HG03571 (cell line): ENCODE measurements around the gene SPEM1.

Source experiments
- ATAC-seq: cut with Tn5 transposase; IDR thresholded peaks from one replicate; pipeline ENCODE4 v1.9.1; 2021; ENCODE audit not compliant: unreplicated experiment

Gene SPEM1

DNA sequence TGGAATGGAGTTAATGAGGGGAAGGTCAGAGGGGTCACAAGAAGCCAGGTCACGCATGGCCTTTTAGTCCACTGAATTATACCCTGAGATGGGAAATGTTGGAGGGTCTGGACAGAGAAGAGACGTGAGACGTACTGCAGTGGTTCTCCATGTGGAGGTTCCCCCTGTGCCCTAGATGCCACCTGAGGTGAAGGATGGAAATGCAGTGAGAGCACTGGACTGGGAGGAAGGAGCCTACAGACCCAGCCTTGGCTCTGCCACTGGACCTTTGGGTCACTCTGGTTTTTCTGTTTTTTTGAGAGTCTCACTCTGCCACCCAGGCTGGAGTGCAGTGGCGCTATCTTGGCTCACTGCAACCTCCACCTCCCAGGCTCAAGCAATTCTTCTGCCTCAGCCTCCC, 24.0 kb upstream of the SPEM1 start:
- ATAC-seq, result no peak

DNA sequence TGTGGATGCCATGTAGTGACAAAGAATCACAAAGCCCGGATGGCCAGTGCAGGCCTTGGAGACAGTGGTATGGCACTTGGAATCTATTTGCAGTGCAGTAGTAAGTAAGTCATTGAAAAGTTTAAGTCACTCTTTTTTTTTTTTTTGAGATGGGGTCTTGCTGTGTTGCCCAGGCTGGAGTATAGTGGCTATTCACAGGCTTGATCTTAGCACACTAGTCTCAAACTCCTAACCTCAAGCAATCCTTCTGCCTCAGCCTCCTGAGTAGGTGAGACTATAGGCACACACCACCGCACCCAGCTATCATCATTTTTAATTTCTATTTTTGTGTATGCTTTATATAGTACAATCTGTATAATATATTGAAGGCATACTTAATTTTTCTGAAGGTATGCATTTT, 21.5 kb upstream of the SPEM1 start:
- no peak for ATAC-seq

DNA sequence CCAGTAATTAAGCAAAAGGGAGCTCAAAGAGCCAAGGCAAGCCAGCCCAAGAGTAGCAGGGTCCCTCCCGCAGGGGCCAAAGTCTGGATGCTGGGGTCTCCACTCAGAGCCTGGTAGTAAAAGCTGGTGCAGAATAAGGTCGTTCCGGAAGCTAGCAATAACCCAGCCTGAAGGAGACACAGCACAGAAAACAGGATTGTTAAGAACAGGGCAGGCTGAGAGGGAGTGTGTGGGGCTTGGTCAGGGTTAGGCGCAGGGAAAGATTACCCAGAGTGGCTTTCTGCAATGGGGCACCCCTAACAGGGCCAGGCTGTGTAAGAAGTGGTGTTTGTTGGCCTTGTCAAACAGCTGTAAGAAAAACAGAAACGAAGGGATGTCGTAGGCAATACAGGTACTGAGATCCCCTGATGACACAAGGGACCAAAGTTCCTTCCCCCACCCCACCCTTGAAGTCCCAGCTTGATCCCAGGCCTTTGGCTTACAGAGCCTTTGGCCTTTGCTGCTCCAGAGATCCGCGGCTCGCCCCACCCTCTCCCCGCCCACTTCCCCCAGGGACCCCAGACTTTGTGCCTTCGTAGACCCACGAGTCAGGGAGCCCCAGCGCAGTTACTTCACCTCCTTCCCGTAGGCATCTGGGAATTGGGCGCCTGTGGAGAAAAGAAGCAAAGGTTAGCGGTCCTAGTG, 16.9 kb upstream of the SPEM1 start:
- ATAC-seq, result no peak

DNA sequence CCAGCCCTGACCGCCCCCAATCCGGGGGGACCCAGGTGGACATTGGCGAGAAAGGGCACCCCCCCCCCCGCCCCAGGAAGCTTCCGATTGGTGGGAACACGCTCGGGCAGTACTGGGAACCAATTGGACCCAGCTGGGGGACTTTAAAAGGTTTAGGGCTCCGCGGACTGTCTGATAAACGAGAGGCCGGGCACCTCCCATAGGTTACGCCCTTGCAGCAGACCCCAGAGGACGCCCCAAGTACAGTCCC, 16.5 kb upstream of the SPEM1 start:
- no peak for ATAC-seq

DNA sequence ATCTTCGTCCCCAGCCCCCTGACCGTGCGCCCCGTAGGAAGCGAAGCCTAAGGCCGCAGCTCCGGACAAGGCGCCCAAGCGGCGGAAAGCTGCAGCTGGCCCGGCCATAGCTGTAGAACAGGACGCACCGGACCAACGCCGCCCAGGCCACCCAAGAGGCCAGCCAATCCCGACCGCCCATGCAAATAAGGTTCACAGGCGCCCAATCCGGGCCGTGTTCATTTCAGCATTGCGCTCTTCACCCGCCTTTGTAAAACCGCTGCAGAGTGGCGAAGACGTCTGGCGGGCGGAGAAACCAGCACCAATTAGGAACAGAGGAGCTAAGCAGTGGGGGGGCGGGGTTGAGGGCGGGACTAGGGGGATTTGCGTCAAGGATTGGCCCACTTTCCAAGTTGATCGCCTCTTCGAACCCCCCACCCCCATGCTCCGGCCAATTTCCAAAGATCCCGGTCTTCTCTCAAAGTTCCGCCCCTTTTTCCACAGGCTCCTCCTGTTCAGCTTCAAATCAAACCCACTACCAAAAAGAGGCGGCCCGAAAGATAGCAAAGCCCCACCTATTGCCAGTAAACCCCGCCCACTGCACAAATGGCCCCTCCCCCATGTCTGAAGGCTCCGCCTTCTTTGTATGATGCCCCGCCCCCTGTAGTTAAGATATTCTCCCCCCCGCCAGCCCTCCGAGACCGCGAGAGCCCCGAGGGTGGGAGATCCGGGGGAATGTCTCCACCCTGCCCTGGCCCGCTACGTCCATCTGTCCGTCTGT, 16.0 kb upstream of the SPEM1 start, which contains the start of gene TMEM256:
Gene TMEM256 (minus strand): TSS at position 121 of the 760 bp plus-strand sequence. CDS start 13 bp downstream, at position 108.
- peak; percentile 84 for ATAC-seq

DNA sequence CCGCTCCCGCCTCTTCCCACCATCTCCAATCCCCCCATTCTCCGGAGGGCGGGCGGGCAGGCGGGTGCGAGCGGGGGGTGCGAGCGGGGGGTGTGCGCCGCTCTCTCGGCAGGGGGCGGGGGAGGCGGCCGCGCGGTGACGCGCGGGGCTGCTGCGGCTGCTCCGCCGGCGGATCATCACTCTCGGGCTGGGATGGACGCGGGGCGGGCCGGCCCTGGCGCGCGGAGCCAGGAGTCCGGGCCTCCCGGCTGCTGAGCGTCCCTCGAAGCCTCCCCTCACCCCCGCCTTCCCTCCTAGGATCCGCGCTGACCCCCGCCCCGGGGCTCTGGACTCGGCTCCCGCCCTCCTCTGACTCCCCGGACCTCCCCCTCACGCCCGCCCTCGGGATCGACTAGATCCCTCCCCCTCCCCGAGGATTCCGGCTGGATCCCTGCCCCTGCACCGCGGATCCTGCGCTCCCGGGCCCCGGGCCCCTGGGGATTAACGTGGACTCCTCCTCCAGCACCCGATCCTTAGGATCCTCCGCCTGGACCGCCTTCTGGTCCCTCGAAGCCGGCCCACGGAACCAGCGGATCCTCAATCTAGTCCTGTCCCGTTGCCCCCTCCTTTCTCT, 15.3 kb upstream of the SPEM1 start:
- ATAC-seq, result peak; percentile 25

DNA sequence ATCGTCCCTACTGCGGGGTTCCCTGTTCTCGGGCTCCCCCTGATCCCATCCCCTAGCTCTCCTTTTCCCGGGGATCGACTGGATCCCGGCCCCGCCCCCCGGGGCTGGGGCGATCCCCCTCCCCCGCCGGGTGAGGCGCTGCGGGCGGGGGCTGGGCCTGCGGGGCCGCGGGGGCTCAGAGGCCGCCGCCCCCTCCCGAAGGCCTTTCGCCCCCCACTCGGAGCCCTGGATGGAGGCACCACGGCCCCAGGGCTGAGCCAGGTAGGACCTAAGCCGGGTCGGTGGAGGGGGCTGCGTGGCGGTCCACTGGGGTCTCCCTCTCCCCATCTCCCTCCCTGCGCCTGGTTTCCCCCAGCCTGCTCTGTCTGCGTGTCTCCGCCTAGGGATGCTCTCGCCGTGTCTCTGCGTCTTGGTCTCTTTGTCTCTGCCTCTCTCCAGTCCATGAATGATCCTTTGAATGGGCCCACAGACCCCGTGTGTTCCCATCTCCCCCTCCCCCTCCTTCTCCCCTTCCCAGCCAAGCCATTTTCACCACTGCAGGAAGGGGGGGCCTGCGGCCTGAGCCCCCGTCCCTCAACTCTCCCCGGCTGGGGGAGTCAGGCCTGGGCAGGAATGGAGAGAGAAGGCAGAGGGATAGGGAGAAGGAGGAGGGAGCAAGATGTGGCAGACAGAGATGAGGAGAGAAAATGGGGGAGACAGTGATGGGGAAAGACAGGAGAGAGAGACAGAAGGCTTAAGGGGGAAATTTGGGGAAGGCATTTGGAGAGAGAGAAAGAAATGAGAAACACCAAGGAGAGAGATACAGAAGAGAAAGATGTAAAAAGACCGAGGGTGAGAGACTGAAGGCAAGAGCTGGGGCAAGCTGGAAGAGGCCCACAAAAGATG, 14.5 kb upstream of the SPEM1 start:
- ATAC-seq, result no peak

DNA sequence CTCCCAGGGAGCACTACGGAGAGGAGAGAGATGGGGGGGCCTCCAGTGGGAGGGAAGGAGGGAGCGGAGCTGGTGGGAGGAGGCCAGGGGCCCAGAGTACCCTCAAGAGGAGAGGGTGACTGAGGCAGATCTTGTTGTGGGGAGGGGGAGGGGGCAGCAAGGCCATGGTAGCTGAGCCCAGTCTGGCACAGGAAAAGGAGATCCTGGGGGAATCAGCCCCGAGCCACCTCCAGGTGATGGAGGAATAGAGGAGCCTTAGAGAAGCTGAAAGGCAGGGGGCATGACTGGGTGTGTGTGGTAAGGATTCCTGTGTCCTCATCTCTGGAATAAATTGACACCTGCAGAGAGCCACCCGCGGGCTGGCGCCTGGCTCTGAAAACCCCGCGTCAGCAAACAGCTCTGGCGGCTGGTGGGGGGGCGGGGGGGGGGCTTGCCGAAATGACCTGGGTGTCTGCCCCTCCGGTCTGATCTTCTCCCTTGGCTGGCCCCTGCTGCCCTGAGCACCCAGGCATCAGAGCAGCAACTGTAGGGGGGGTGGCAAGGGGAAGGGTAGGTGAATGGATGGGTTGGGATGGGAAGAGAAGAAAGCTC, 13.8 kb upstream of the SPEM1 start:
- no peak for ATAC-seq

DNA sequence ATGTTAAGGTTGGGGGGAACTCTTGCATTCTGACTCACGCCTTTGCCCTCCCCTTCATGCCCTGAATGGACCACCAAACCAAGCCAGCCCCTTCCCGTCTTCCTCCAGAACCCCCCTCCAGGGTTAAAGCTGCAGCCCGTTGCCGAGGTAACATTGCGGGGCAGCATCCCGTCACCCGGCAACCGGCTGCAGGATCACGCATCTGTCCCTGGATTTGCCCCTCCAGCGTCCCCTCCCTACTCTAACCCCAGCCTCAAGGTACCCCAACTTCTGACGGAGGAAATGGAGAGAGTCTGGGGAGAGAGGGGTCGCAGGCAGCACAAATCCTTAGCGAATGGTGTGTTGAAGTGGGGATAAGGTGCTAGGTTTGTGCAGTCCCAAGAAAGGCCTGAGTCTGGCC, 13.0 kb upstream of the SPEM1 start:
- ATAC-seq, result no peak

DNA sequence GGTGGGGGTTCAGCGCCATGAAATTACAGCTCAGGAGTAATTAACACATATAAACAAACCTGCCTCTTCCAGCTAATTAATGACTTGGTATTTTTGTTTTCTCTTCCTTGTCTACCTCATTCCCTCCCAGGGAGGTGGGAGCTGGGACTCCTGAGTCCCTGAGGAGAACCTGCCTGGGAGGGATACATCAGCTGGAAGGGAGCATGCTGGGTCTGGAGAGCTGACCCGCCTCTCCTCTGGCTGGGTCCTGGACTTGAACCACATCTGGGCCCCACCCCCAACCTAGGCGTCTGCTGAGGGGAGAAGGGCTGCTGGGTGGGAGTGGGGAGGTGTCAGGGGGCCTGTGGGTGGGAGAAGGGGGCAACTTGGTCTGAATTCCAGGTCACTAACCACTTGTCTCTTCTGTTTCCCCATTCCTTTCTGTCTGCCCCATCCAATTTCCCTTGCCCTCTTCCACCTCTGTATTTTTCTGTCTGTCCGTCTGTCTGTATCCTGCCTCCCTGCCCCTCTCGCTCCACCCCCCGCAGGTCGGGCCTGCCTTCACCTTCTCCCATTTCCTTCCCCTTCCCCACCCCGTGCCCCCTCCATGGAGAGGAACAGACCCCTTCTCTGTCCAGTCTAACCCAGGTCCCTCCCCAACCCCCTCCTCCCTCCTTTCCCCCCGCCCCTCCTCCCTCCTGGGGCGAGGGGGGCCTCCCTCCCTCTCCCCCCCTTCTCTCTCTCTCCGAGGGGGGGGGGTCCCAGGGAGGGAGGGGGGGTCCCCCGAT, 12.5 kb upstream of the SPEM1 start, which contains the start of gene NLGN2:
Gene NLGN2 (plus strand): TSS at position 361 of the 767 bp plus-strand sequence. CDS start 411 bp downstream, outside the sequence.
- ATAC-seq, result no peak

DNA sequence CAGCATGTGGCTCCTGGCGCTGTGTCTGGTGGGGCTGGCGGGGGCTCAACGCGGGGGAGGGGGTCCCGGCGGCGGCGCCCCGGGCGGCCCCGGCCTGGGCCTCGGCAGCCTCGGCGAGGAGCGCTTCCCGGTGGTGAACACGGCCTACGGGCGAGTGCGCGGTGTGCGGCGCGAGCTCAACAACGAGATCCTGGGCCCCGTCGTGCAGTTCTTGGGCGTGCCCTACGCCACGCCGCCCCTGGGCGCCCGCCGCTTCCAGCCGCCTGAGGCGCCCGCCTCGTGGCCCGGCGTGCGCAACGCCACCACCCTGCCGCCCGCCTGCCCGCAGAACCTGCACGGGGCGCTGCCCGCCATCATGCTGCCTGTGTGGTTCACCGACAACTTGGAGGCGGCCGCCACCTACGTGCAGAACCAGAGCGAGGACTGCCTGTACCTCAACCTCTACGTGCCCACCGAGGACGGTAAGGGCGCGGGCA, 11.8 kb upstream of the SPEM1 start:
- ATAC-seq, result no peak

DNA sequence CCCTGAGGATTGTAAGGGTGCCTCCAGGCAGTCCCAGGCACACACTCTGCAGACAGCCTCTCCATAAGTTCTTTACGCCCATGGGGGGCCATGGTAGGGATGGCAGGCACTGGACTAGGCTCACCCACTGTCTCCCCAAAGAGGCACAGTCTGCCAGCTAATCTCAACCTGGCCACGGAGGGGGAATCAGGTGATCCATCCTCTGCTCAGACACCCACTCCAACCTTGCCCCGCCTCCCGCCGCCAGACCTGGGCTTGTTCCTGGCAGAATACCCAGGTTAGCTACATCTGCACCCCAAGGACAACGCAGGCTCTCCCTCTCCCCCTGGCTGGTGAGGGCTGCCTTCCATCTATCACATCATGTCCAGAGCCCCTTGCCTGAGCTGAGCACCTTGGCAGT, 11.3 kb upstream of the SPEM1 start:
- no peak for ATAC-seq

DNA sequence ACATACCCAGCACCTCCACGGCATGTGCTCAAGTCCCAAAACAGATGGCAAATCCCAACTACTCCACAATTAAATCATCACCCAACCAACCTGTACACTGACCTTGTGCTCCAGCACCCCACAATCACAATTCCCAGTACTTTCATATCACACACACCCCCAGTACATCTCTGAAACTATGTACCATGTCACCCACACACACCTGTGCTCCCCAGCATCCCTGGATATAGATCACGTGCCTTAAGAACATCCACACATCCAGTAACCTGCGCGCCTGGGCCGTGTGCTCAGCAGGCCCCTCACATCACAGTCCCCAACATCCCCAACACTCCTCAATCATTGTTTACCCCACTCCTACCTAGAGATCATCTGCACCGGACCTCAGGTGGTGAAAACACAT, 10.4 kb upstream of the SPEM1 start:
- ATAC-seq, result no peak

DNA sequence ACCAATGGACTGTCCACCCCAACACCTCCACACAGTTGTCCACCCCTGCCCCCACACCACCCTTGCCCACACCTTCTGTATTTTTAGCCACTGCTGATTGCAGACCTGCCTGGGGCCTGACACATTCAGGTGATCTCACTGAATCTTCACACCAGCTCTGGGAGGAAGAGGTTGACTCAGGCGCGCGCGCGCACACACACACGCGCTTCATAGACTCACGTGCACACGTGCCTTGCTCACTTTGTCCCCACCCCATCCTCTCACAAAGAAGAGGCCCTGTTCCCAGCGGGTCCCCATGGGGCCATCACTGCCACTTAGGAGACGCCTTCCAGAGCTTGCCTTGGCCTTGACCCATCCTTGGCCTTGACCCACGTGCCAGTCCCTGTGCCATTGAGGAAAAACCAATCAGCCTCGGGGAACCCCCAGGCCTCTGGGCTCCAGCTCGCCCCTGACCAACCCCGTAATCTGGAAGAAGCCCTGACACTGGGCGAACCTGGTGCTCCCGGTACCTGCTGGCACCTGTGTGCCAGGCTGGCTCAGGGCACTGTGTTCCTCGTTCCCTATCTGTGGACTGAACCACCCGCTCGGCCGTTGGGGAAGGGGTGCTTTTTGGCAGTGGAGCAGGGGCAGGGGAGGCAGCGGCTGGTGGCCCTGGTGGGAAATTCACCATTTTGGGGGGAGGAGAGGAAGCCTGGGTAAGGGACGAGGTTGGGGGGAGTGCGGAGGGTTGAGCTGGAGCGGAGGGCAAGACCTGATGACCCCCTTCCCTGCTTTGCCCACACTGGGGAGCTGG, 9.3 kb upstream of the SPEM1 start:
- no peak for ATAC-seq

DNA sequence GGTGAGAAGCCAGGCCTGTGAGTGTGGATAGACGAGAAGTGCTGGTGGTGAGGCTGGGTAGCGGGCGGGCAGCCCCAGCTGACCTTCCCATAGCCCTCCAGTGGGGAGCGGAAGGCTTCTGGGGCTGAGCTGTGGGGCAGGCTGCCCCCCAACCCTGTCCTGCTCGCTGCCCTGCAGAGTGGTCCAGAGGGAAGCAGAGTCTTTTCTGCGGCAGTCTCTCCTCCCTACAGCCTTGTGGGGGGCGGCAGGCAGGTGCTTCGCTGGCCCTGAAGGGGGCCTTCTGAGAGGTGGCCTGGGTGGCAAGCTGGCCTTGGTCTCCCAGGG, 8.7 kb upstream of the SPEM1 start:
- no peak for ATAC-seq

DNA sequence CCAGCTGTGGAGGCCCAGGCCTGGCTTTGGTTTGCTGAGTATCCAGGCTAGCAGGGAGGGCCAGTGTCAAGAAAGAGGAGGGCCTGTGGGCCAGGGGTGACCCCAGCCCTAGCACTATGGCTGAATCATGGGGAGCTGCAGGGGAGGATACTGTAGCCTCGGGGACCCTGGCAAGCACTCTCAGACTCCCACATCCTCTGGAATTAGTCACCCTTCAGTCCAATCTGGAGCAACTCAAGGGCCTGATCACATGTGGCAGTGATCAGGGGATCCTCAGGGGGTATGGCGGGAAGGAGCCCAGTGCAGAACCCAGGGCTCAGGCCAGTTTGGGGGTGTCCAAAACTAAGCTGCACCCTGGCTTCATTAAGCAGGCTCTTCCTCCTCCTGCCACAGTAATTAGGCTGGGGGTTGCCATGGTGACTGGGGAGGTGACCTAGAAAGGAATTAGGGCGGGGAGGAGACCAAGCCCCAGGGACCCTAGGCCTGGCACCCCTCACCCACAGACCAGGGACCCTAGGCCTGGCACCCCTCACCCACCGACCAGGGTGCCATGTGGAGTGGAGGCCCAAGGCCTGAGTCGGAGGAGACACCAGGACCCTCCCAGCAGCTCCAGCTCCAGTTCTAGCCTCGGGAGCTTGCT, 6.7 kb upstream of the SPEM1 start:
- no peak for ATAC-seq

DNA sequence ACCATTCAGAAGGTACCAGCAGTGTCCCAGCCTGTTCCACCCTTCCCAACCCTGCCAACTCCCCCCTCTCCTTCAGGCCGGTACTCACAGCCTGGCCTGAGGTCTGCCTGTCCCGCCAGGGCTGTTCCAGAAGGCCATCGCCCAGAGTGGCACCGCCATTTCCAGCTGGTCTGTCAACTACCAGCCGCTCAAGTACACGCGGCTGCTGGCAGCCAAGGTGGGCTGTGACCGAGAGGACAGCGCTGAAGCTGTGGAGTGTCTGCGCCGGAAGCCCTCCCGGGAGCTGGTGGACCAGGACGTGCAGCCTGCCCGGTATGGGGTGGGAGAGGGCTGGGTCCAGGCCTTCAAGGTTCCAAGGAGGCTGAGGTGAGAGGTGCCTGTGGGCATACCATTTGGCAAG, 5.3 kb upstream of the SPEM1 start:
- ATAC-seq, result no peak

DNA sequence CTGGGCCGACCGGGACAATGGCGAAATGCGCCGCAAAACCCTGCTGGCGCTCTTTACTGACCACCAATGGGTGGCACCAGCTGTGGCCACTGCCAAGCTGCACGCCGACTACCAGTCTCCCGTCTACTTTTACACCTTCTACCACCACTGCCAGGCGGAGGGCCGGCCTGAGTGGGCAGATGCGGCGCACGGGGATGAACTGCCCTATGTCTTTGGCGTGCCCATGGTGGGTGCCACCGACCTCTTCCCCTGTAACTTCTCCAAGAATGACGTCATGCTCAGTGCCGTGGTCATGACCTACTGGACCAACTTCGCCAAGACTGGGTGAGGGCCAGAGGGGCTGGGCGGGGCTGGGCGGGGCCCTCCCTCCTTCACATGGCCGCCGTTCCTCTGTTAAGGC, 4.3 kb upstream of the SPEM1 start:
- ATAC-seq, result no peak

DNA sequence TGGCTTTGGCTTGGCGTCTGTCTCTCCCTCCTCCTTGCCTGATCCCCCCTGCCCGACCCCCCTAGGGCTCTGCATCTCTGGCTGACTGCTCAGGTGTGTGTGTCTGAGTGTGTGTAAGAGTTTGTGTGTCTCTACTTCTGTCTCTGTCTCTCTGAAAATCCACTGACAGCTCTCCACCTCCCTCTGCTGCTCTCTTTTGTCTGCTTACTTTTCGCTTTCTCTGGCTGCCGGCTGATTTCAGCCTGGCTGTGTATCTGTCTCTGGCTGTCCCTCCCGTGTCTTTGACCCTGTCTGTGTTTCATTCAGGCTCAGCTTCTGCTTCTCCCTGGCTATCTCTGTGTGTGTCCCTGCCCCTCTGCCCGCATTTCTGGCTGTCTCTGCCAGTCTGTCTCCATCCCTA, 3.8 kb upstream of the SPEM1 start:
- ATAC-seq, result no peak
